ENCODE data around the gene PPP4R3A. TPM values are rescaled to one million over a fixed set of nuclear protein-coding genes. Genes with fewer than 3 reads are reported as not detected.

PPP4R3A gene
- total and polyA plus RNA-seq, 2 donors (not counting 1 experiment from before 2014, with no cell fraction given) = 40.3 to 88.0 TPM

DNA sequence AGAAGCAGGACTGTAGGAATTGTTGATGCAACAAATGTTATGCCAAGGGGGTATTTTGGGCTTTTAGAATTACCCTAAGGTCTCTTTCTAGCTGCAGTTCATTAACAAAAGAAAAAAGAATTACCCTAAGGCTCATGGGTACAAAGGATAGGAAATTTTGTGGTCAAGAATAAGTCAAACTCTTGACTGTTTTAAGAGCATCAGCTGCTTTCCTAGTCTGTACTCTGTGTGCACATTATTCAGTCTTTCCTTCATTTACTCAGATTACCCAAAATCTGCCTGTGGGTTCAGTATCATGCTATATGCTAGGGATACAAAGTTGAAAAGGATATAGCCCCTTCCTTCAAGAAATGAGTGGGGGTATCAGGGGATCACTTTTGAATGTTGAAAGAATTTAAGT is 56.0 kb downstream of the PPP4R3A start:
- no peak for TF ChIP-seq CTCF (conservative IDR thresholded peaks at IDR 0.05 in 1 of 2, IDR thresholded peaks at IDR 0.05 in 1 of 2; ENCODE audit: low read depth in 1 of 2, low read length in 2 of 2)
- no peak for TF ChIP-seq EZH2 (IDR thresholded peaks at IDR 0.05; ENCODE audit: low read length, missing control alignments)
- no peaks in the 10 kb centered on the region for H3K27me3 ChIP-seq (ENCODE audit: control insufficient read depth, insufficient read depth, low read length)
- no peak overlapping the region for H3K4me3 ChIP-seq (replicated peaks in 1 of 4; ENCODE audit: control extremely low read depth in 1 of 4, insufficient read depth in 1 of 4, low read depth in 3 of 4, low read length in 4 of 4)
- no peaks in the 10 kb centered on the region for H3K4me1 ChIP-seq (ENCODE audit: control insufficient read depth, extremely low read depth, insufficient read depth, low read length)
- no peak overlapping the region for H3K9ac ChIP-seq (ENCODE audit: insufficient read depth, low read length)
- no peaks in the 10 kb centered on the region for H3K79me2 ChIP-seq (ENCODE audit: control insufficient read depth, insufficient read depth, low read length)
- H3K9me3 ChIP-seq (ENCODE audit: control insufficient read depth, insufficient read depth, low read depth, low read length) = no peaks in the 10 kb centered on the region
- no peak overlapping the region for H3K4me2 ChIP-seq (ENCODE audit: extremely low read depth, insufficient read depth, low read length)
- DNase-seq (ENCODE audit: low read depth in 2 of 2) = no peak
- H3K27ac ChIP-seq (ENCODE audit: insufficient read depth, low read length) = no peak overlapping the region
- H4K20me1 ChIP-seq (ENCODE audit: control insufficient read depth, extremely low read depth, insufficient read depth, low read length) = no peaks in the 10 kb centered on the region
- H2AFZ ChIP-seq (ENCODE audit: low read length) = no peak overlapping the region
- H3K36me3 ChIP-seq (ENCODE audit: control insufficient read depth, insufficient read depth, low read length) = peaks cover 6% of the 10 kb centered on the region

DNA sequence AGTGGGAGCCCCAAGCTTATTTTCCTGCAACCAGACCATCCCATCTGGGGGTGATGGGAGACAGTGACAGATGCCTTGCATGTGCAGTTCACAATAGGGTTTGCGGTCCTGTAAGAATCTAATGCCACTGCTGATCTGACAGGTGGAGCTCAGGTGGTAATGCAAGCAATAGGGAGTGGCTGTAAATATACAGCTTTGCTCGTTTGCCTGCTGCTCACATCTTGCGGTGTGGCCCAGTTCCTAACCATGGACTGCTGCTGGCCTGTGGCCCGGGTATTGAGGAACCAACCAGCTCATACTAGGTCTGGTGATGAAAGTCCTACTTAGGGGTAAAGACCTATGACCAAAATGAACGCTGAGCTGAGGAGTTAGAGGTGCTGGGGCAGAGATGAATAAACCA is 56.4 kb downstream of the PPP4R3A start:
- Histone ChIP-seq H3K4me3 (replicated peaks in 1 of 4; ENCODE audit: control extremely low read depth in 1 of 4, insufficient read depth in 1 of 4, low read depth in 3 of 4, low read length in 4 of 4) (no peak overlapping the region), H3K4me2 (ENCODE audit: extremely low read depth, insufficient read depth, low read length) (no peak overlapping the region), H3K27me3 (ENCODE audit: control insufficient read depth, insufficient read depth, low read length) (no peaks in the 10 kb centered on the region), H2AFZ (ENCODE audit: low read length) (no peak overlapping the region), H3K9ac (ENCODE audit: insufficient read depth, low read length) (no peak overlapping the region), H3K36me3 (ENCODE audit: control insufficient read depth, insufficient read depth, low read length) (peaks cover 6% of the 10 kb centered on the region), H3K4me1 (ENCODE audit: control insufficient read depth, extremely low read depth, insufficient read depth, low read length) (no peaks in the 10 kb centered on the region), H3K27ac (ENCODE audit: insufficient read depth, low read length) (no peak overlapping the region), H3K9me3 (ENCODE audit: control insufficient read depth, insufficient read depth, low read depth, low read length) (no peaks in the 10 kb centered on the region), H3K79me2 (ENCODE audit: control insufficient read depth, insufficient read depth, low read length) (no peaks in the 10 kb centered on the region), H4K20me1 (ENCODE audit: control insufficient read depth, extremely low read depth, insufficient read depth, low read length) (no peaks in the 10 kb centered on the region)
- no peak for DNase-seq (ENCODE audit: low read depth in 2 of 2)
- TF ChIP-seq EZH2 (IDR thresholded peaks at IDR 0.05; ENCODE audit: low read length, missing control alignments) = no peak
- TF ChIP-seq CTCF (conservative IDR thresholded peaks at IDR 0.05 in 1 of 2, IDR thresholded peaks at IDR 0.05 in 1 of 2; ENCODE audit: low read depth in 1 of 2, low read length in 2 of 2) = no peak

- Histone ChIP-seq H3K4me3 (replicated peaks in 1 of 4; ENCODE audit: control extremely low read depth in 1 of 4, insufficient read depth in 1 of 4, low read depth in 3 of 4, low read length in 4 of 4) (no peak overlapping the region), H3K4me2 (ENCODE audit: extremely low read depth, insufficient read depth, low read length) (no peak overlapping the region), H3K36me3 (ENCODE audit: control insufficient read depth, insufficient read depth, low read length) (no peaks in the 10 kb centered on the region)
Measured at GRCh38 chr14:91444335-91445020, 65.6 kb downstream of the PPP4R3A start.

More at GRCh38 chr14:91444335-91445020, 65.6 kb downstream of the PPP4R3A start:
- Histone ChIP-seq H3K4me1 (ENCODE audit: control insufficient read depth, extremely low read depth, insufficient read depth, low read length) (no peaks in the 10 kb centered on the region), H3K79me2 (ENCODE audit: control insufficient read depth, insufficient read depth, low read length) (no peaks in the 10 kb centered on the region), H2AFZ (ENCODE audit: low read length) (no peak overlapping the region), H3K9ac (ENCODE audit: insufficient read depth, low read length) (no peak overlapping the region), H4K20me1 (ENCODE audit: control insufficient read depth, extremely low read depth, insufficient read depth, low read length) (no peaks in the 10 kb centered on the region), H3K27ac (ENCODE audit: insufficient read depth, low read length) (no peak overlapping the region), H3K27me3 (ENCODE audit: control insufficient read depth, insufficient read depth, low read length) (no peaks in the 10 kb centered on the region), H3K9me3 (ENCODE audit: control insufficient read depth, insufficient read depth, low read depth, low read length) (no peaks in the 10 kb centered on the region)
- no peak for DNase-seq (ENCODE audit: low read depth in 2 of 2)
- TF ChIP-seq CTCF (conservative IDR thresholded peaks at IDR 0.05 in 1 of 2, IDR thresholded peaks at IDR 0.05 in 1 of 2; ENCODE audit: low read depth in 1 of 2, low read length in 2 of 2) = no peak
